ENCODE results near the gene VPS13A.

VPS13A gene

GRCh38 chr9:77469515-77470231 lies 292.3 kb downstream of the VPS13A start:
- DNase-seq = no peak
